H1 (cell line): ENCODE data around the gene XPO6. TPM values are rescaled to one million over a fixed set of nuclear protein-coding genes. Genes with fewer than 3 reads are reported as not detected.

Experiments used
- ASH2L ChIP-seq: fragments of 200-600, 300-600 bp; sonication (generic); IDR thresholded peaks from one replicate; pipeline ENCODE4 v1.7.1; 2017; ENCODE audit warnings: low read length
- ATF3 ChIP-seq: IDR thresholded peaks from 2 replicates; pipeline ENCODE4 v1.6.1; 2011; ENCODE audit warnings: low read depth, mild to moderate bottlenecking, low read length; ENCODE audit not compliant: insufficient read depth
- BRCA1 ChIP-seq: IDR thresholded peaks from 2 replicates; pipeline ENCODE4 v1.6.1; 2012; ENCODE audit warnings: low read depth, low read length, improper control_type of control experiment
- CBX8 ChIP-seq: fragments of 300-800, 300-1000 bp; sonication (generic); IDR thresholded peaks from 2 replicates; pipeline ENCODE4 v1.7.1; 2016; ENCODE audit warnings: low read depth, low read length, borderline replicate concordance
- CEBPB ChIP-seq: IDR thresholded peaks from 2 replicates; pipeline ENCODE4 v1.6.1; 2012; ENCODE audit warnings: low read depth, low read length
- CHD7 ChIP-seq: fragments of 300-600 bp; sonication (generic); IDR thresholded peaks from 2 replicates; pipeline ENCODE4 v1.7.1; 2012; ENCODE audit warnings: low read length, moderate library complexity, mild to moderate bottlenecking, inconsistent platforms; ENCODE audit not compliant: insufficient replicate concordance
- MAX ChIP-seq: IDR thresholded peaks from 2 replicates; pipeline ENCODE4 v1.6.1; 2012; ENCODE audit warnings: inconsistent platforms
- SP1 ChIP-seq: IDR thresholded peaks from 2 replicates; pipeline ENCODE4 v1.6.1; 2011; ENCODE audit warnings: low read depth, low read length
- TAF1 ChIP-seq: IDR thresholded peaks from 2 replicates; pipeline ENCODE4 v1.6.1; 2011; ENCODE audit warnings: mild to moderate bottlenecking, low read depth, low read length
- TBP ChIP-seq: IDR thresholded peaks from 2 replicates; pipeline ENCODE4 v1.6.1; 2011; ENCODE audit warnings: low read depth, low read length, improper control_type of control experiment
- YY1 ChIP-seq: IDR thresholded peaks from 2 replicates; pipeline ENCODE4 v1.6.1; 2011; ENCODE audit warnings: low read depth, mild to moderate bottlenecking, low read length
- polyA plus RNA-seq, 7 experiments: library from polyadenylated mRNA; depleted of rRNA in 3 of 7; stranded (reverse) in 5 of 7; unstranded in 2 of 7; fragments of >200 nt in 5 of 7; fragments of 200-250 nt in 2 of 7; gene quantifications; 1 replicate in 5 of 7; 2 replicates in 1 of 7; 4 replicates in 1 of 7; pipeline versions ENCODE4 v1.2.1 to v1.2.3, GENCODE V29; 2011 to 2013; ENCODE audit warnings: missing spikeins in 2 of 7, mixed read lengths in 2 of 7
- total RNA-seq: library from RNA; stranded (reverse); fragmentation: NEBNext Ultra II Directional; extraction: Animal tissue kit (Norgen Biotek cat#: 25700); gene quantifications from 2 replicates; pipeline ENCODE4 v1.2.1, GENCODE V29; 2021

The XPO6 gene
- total and polyA plus RNA-seq, 2 of the 8 experiments (the other 6 are each of a cell fraction or from before 2014, with no cell fraction given), result 152 to 254 TPM

GRCh38 chr16:28072087-28072486 is 139.7 kb downstream of the XPO6 start (continued):
- TF ChIP-seq CHD7 (no peak), ATF3 (no peak), CEBPB (no peak), SP1 (no peak), CBX8 (no peak), TBP (no peak), YY1 (no peak), BRCA1 (no peak), MAX (no peak), ASH2L (no peak), TAF1 (no peak)
